ENCODE results near the gene RNF126.

DNA sequence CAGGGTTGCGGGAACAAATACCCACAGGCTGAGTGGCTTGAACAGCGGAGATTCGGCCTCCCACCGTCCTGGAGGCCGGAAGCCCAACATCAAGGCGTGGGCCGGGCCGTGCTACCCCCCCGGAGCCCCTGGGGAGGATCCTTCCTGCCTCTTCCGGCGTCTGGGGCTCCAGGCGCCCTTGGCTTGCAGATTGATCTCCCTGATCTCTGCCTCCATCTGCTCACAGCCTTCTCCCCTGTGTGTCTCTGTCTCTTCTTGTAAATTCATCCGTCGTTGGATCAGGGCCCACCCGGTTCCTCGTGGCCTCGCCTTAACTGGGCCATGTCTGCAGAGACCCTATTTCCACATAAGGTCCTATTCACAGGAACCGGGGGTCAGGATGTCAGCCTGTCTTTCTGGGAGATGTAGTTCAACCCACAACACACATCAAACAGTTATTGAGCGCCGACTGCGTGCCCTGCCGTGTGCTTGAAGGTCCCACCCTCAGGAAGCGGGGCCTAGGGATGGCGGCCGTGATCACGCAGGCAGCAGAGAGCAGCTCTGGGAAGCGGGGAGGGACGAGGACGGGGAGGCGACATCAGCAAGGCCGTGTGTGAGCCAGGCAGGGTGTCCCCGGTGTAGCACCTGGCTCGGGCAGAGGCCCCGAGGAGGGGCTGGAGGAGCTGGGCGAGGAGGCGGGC is 52.1 kb downstream of the RNF126 start:
- TF ChIP-seq, protein P1, sequence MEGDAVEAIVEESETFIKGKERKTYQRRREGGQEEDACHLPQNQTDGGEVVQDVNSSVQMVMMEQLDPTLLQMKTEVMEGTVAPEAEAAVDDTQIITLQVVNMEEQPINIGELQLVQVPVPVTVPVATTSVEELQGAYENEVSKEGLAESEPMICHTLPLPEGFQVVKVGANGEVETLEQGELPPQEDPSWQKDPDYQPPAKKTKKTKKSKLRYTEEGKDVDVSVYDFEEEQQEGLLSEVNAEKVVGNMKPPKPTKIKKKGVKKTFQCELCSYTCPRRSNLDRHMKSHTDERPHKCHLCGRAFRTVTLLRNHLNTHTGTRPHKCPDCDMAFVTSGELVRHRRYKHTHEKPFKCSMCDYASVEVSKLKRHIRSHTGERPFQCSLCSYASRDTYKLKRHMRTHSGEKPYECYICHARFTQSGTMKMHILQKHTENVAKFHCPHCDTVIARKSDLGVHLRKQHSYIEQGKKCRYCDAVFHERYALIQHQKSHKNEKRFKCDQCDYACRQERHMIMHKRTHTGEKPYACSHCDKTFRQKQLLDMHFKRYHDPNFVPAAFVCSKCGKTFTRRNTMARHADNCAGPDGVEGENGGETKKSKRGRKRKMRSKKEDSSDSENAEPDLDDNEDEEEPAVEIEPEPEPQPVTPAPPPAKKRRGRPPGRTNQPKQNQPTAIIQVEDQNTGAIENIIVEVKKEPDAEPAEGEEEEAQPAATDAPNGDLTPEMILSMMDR (optimal IDR thresholded peaks at IDR 0.05 in 1 of 3, IDR thresholded peaks at IDR 0.05 in 1 of 3, conservative IDR thresholded peaks at IDR 0.05 in 1 of 3; ENCODE audit: extremely low read depth in 1 of 3, insufficient read depth in 2 of 3, low read length in 3 of 3): no peak
- TF ChIP-seq EZH2 (IDR thresholded peaks at IDR 0.05; ENCODE audit: low read length): no peak
